A549 (cell line): ENCODE data around the gene GSK3B. TPM values are rescaled to one million over a fixed set of nuclear protein-coding genes. Genes with fewer than 3 reads are reported as not detected.

Experiments
- ATAC-seq, 2 experiments: fragments of 200-7000 bp in 1 of 2; fragments of >200 bp in 1 of 2; cut with Nextera tagmentation in 1 of 2; cut with Tn5 transposase in 1 of 2; 3 replicates each; pipeline versions ENCODE4 v1.8.0 to v1.9.1; 2018 to 2020; ENCODE audit warnings: mild to moderate bottlenecking in 1 of 2, moderate library complexity in 1 of 2
- CTCF ChIA-PET: fragments of 300-600 bp; sonication (Branson Sonifier 250); formaldehyde crosslinking; extraction: SDS; loops from one replicate; lab custom pipeline; 2021; ENCODE audit warnings: antibody characterized with exemption, inconsistent platforms; lab: Yijun Ruan, JAX
- POLR2A ChIA-PET: fragments of 350-600 bp; formaldehyde crosslinking; extraction: SDS; loops from one replicate; lab custom pipeline; 2021; ENCODE audit warnings: antibody characterized with exemption, inconsistent platforms; lab: Yijun Ruan, JAX
- DNase-seq, 2 experiments: peaks; one replicate each; pipeline versions ENCODE4 v3.0.0 to v3.0.0-alpha.2; 2011 to 2016; ENCODE audit warnings: low read depth in 1 of 2, low spot score in 1 of 2
- FAIRE-seq: peaks from 2 replicates; lab custom pipeline; 2011; peaks lifted over from hg19 to GRCh38; lab: Jason Lieb, UNC
- H3K27ac ChIP-seq, 2 experiments: fragments of >200 bp; sonication (Bioruptor Twin); formaldehyde crosslinking; 3 replicates each; pipeline ENCODE4 v1.5.1; 2016 to 2017
- H3K4me1 ChIP-seq: fragments of >200 bp; sonication (Bioruptor Twin); formaldehyde crosslinking; 3 replicates; pipeline ENCODE4 v1.6.1; 2016
- H3K4me2 ChIP-seq: fragments of >200 bp; sonication (Bioruptor Twin); formaldehyde crosslinking; 3 replicates; pipeline ENCODE4 v1.6.1; 2016
- H3K4me3 ChIP-seq: fragments of >200 bp; sonication (Bioruptor Twin); formaldehyde crosslinking; 3 replicates; pipeline ENCODE4 v1.5.1; 2016
- H3K9me3 ChIP-seq: fragments of >200 bp; sonication (Bioruptor Twin); formaldehyde crosslinking; 3 replicates; pipeline ENCODE4 v1.6.1; 2016
- MAFK ChIP-seq: fragments of 450-650 bp; IDR thresholded peaks from 2 replicates; pipeline ENCODE4 v1.6.1; 2014; ENCODE audit not compliant: partially characterized antibody
- MAZ ChIP-seq: fragments of 150-350 bp; IDR thresholded peaks from 2 replicates; pipeline ENCODE4 v1.6.1; 2014; ENCODE audit warnings: antibody characterized with exemption, low read depth, low read length, borderline replicate concordance
- WGBS: methylation state at CpG from one replicate; pipeline ENCODE4 v1.1.6; 2017; ENCODE audit errors: missing lambda C conversion rate; 5-methylcytosine and 5-hydroxymethylcytosine counted together
- polyA plus RNA-seq, 4 experiments: library from polyadenylated mRNA; depleted of rRNA in 3 of 4; stranded (reverse); fragments of >200 nt; fragmentation: RNase III in 1 of 4; extraction: RNeasy Plus Mini Kit Qiagen cat#74134 plus additional on column Dnase treatment in 1 of 4; gene quantifications; 2 replicates in 3 of 4; 3 replicates in 1 of 4; pipeline ENCODE4 v1.2.3, GENCODE V29; 2011 to 2017
- small RNA-seq, 6 experiments: library from RNA; depleted of rRNA; stranded (forward); fragments of <200 nt; gene quantifications; one replicate each; pipeline ENCODE3, GENCODE V24; 2012

The GSK3B gene
- polyA plus RNA-seq, 2 of the 4 experiments (the other 2 are of a cell fraction): 30.0 to 49.8 TPM

DNA sequence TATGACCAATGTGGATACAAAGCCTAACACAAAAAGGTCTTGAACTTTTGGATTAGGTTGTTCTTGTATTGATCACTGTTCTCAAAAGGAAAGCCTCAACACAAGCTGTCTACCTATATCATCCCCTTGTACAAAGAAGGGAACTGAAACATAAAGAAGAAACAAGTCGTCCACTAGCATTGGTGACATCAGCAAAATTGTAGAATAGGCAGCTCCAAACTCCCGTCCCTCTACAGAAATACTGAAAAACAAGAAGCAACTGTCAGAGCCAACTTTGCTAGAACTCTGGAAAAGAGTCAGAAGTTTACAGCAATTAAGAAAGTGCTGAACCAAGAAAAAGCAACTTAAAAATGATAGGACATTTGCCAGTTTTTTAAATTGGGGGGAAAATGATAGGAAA is 319.8 kb downstream of the GSK3B start:
- no peak for TF ChIP-seq MAZ
- peak; percentile 43 for TF ChIP-seq MAFK
- TF ChIP-seq, all 56 proteins: peak for 1
- ATAC-seq: no peak
- WGBS: 75% methylated on average over 2 of the region's 2 CpGs
- DNase-seq: no peak
- ChIA-PET CTCF (no interaction called here), POLR2A (no interaction called here)
- H3K4me1 ChIP-seq: no peaks in the 10 kb centered on the region
- H3K4me2 ChIP-seq: no peak overlapping the region
- H3K9me3 ChIP-seq: 0 out of 3 replicates have a peak, but pooled peaks cover 2% of the 10 kb centered on the region
- no peak for FAIRE-seq
- no peak overlapping the region for H3K27ac ChIP-seq
- no peak overlapping the region for H3K4me3 ChIP-seq

Small RNA genes lying within 50 kb of the gene (small RNA-seq; reads per million reads assigned to genes)
- gene RN7SL397P: 0 reads per million in 6 experiments
- gene RN7SL762P: 0 to 0.19 (median 0) reads per million in 6 experiments

Other genes starting within 250 kb of the GSK3B start
- 0.63 and 0.68 TPM in 2 replicates for gene GPR156, start 190.8 kb upstream of the GSK3B start, polyA plus RNA-seq (2011; rRNA removed)
- 0.43 to 0.54 TPM (median 0.47 TPM) in 3 replicates for gene GPR156, start 190.8 kb upstream of the GSK3B start, polyA plus RNA-seq (2017; fragmentation: RNase III; extraction: RNeasy Plus Mini Kit Qiagen cat#74134 plus additional on column Dnase treatment)